Kidney epithelial cell (primary cell): ENCODE data around the gene ACOT11. TPM values are rescaled to one million over a fixed set of nuclear protein-coding genes. Genes with fewer than 3 reads are reported as not detected.
"Not testable (repeated sequence)": the region's sequence is repeated elsewhere in the genome, so short reads cannot be mapped to it uniquely, and the experiment has no call there.

Source experiments
- DNase-seq: peaks from one replicate; pipeline ENCODE4 v3.0.0-alpha.2; 2010; ENCODE audit warnings: low read depth
- H3K27me3 ChIP-seq: 2 replicates; pipeline ENCODE4 v1.6.0; 2011; ENCODE audit warnings: low read length; ENCODE audit not compliant: control insufficient read depth, insufficient read depth
- H3K36me3 ChIP-seq: 2 replicates; pipeline ENCODE4 v1.5.1; 2011; ENCODE audit warnings: low read length; ENCODE audit not compliant: control insufficient read depth, insufficient read depth
- H3K4me3 ChIP-seq: 2 replicates; pipeline ENCODE4 v1.5.1; 2011; ENCODE audit warnings: low read depth, mild to moderate bottlenecking, control low read depth, low read length
- total RNA-seq: library from RNA; depleted of rRNA; stranded (reverse); fragments of >200 nt; gene quantifications from 2 replicates; pipeline ENCODE4 v1.2.3, GENCODE V29; 2015
- TF ChIP-seq, protein P1 (sequence below): IDR thresholded peaks from 2 replicates; pipeline ENCODE4 v1.5.1; 2011; ENCODE audit warnings: mild to moderate bottlenecking, moderate library complexity, low read length, control low read depth, inconsistent platforms; ENCODE audit not compliant: insufficient read depth, poor library complexity, severe bottlenecking

ACOT11 gene
- total RNA-seq, 1 donor from 2014 or later = 3.1 TPM

- DNase-seq = no peak
- Histone ChIP-seq H3K27me3 (no peaks in the 10 kb centered on the region), H3K36me3 (no peaks in the 10 kb centered on the region), H3K4me3 (no peak overlapping the region)
- TF ChIP-seq, protein P1, sequence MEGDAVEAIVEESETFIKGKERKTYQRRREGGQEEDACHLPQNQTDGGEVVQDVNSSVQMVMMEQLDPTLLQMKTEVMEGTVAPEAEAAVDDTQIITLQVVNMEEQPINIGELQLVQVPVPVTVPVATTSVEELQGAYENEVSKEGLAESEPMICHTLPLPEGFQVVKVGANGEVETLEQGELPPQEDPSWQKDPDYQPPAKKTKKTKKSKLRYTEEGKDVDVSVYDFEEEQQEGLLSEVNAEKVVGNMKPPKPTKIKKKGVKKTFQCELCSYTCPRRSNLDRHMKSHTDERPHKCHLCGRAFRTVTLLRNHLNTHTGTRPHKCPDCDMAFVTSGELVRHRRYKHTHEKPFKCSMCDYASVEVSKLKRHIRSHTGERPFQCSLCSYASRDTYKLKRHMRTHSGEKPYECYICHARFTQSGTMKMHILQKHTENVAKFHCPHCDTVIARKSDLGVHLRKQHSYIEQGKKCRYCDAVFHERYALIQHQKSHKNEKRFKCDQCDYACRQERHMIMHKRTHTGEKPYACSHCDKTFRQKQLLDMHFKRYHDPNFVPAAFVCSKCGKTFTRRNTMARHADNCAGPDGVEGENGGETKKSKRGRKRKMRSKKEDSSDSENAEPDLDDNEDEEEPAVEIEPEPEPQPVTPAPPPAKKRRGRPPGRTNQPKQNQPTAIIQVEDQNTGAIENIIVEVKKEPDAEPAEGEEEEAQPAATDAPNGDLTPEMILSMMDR = no peak
These were observed 19.4 kb upstream of the ACOT11 start for GRCh38 chr1:54528613-54529012.

DNA sequence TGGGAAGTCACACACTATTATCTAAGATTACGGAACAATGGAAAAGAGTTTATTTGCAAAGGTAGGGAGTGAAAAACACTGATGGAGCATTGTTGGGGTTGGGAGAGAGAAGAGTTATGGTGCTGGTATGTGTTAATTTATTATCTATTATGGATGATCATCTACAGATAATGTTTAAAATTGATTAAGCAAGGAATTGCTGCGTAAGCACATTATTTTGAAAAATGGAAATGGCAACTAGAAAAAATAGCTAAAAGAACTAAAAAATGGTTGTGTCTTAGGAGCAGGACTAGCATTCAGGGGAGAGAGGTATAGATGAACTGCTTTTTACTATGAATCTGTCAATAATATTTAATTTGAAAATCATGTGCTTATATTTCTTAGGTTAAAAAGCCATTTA lies 16.0 kb upstream of the ACOT11 start:
- DNase-seq = no peak

GRCh38 chr1:54536656-54537055 lies 11.4 kb upstream of the ACOT11 start:
- H3K27me3 ChIP-seq, H3K36me3 ChIP-seq, H3K4me3 ChIP-seq, DNase-seq: not testable (repeated sequence)

More for the DNA sequence above, 16.0 kb upstream of the ACOT11 start:
- TF ChIP-seq, protein P1 = no peak
- no peak overlapping the region for H3K4me3 ChIP-seq
- no peaks in the 10 kb centered on the region for H3K36me3 ChIP-seq
- no peaks in the 10 kb centered on the region for H3K27me3 ChIP-seq

DNA sequence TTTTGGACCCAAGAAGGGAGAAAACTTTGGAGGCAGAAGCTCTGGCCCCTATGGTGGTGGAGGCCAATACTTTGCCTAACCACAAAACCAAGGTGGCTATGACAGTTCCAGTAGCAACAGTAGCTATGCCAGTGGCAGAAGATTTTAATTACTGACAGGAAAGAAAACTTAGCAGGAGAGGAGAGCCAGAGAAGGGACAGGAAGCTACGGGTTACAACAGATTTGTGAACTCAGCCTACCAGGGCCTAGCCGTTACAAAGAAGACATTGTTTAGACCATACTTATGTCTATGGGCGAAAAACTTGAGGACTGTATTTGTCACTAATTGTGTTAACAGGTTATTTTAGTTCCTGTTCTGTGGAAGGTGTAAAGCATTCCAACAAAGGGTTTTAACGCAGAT lies 10.4 kb upstream of the ACOT11 start:
- Histone ChIP-seq H3K4me3 (no peak overlapping the region), H3K27me3 (no peaks in the 10 kb centered on the region), H3K36me3 (no peaks in the 10 kb centered on the region)
- TF ChIP-seq, protein P1 = no peak
- DNase-seq = no peak

DNA sequence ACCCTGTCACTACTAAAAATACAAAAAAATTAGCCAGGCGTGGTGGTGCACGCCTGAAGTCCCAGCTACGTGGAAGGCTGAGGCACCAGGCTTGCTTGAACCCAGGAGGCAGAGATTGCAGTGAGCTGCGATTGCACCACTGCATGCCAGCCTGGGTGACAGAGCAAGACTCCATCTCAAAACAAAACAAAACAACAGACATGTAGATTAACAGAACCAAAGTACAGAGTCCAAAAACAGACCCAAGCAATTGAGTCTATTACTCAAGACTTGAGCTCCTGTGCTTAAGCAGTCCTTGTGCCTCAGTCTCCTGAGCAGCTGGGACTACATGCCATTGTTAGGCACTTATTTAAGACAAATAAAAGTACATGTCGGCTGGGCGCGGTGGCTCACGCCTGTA lies 9.5 kb upstream of the ACOT11 start:
- Histone ChIP-seq H3K4me3 (no peak overlapping the region), H3K27me3 (no peaks in the 10 kb centered on the region), H3K36me3 (no peaks in the 10 kb centered on the region)
- TF ChIP-seq, protein P1 = no peak
- no peak for DNase-seq

GRCh38 chr1:54540582-54541295 lies 7.3 kb upstream of the ACOT11 start:
- Histone ChIP-seq H3K27me3 (no peaks in the 10 kb centered on the region), H3K4me3 (no peak overlapping the region), H3K36me3 (no peaks in the 10 kb centered on the region)
- TF ChIP-seq, protein P1 = no peak
- no peak for DNase-seq
